ENCODE measurements around the gene SLC25A25. TPM values are rescaled to one million over a fixed set of nuclear protein-coding genes. Genes with fewer than 3 reads are reported as not detected.

The SLC25A25 gene
- total and polyA plus RNA-seq, 5 donors from 2014 or later: 11.3 to 13.8 (median 12.0) TPM

- H3K4me3 Mint-ChIP-seq: no peak overlapping the region
- H3K27me3 ChIP-seq (ENCODE audit: control insufficient read depth, insufficient read depth, low read length): no peaks in the 10 kb centered on the region
- H3K4me3 ChIP-seq (ENCODE audit: low read depth, low read length): no peak overlapping the region
- no peak overlapping the region for H3K27ac ChIP-seq (ENCODE audit: insufficient read depth, low read length, poor library complexity, severe bottlenecking)
- no peaks in the 10 kb centered on the region for H3K36me3 Mint-ChIP-seq
- peaks cover 0 to under 1% (median 0%) of the 10 kb centered on the region in 4 donors for H3K4me1 Mint-ChIP-seq
- peaks cover 0 to 1% (median 0%) of the 10 kb centered on the region in 7 donors for H3K9me3 Mint-ChIP-seq
- no peaks in the 10 kb centered on the region for H3K36me3 ChIP-seq (ENCODE audit: control insufficient read depth, insufficient read depth, low read length)
- ATAC-seq (ENCODE audit: low read depth in 2 of 2): no peak
- H3K27me3 Mint-ChIP-seq: no peaks in the 10 kb centered on the region
- no peak overlapping the region for H3K27ac Mint-ChIP-seq
- DNase-seq: no peak
- H3K4me1 ChIP-seq (ENCODE audit: control insufficient read depth, insufficient read depth, low read length, poor library complexity, severe bottlenecking): no peaks in the 10 kb centered on the region
- no peaks in the 10 kb centered on the region for H3K9me3 ChIP-seq (ENCODE audit: control insufficient read depth in 2 of 2, low read length in 2 of 2)
These were observed 80.5 kb downstream of the SLC25A25 start for GRCh38 chr9:128148509-128149000.

- no peaks in the 10 kb centered on the region for H3K4me1 ChIP-seq (ENCODE audit: control insufficient read depth, insufficient read depth, low read length, poor library complexity, severe bottlenecking)
- no peaks in the 10 kb centered on the region for H3K27me3 ChIP-seq (ENCODE audit: control insufficient read depth, insufficient read depth, low read length)
- peaks cover 0 to 1% (median 0%) of the 10 kb centered on the region in 7 donors for H3K9me3 Mint-ChIP-seq
- peak within 1 kb of the TSS in 1 of 4 donors; percentile 43 for H3K4me3 Mint-ChIP-seq
- no peaks in the 10 kb centered on the region for H3K36me3 Mint-ChIP-seq
- H3K27ac Mint-ChIP-seq: peak within 1 kb of the TSS in 2 of 3 donors; percentile 62 to 67
- no peaks in the 10 kb centered on the region for H3K27me3 Mint-ChIP-seq
- H3K4me1 Mint-ChIP-seq: no peaks in the 10 kb centered on the region
- no peak within 1 kb of the TSS for H3K4me3 ChIP-seq (ENCODE audit: low read depth, low read length)
- H3K36me3 ChIP-seq (ENCODE audit: control insufficient read depth, insufficient read depth, low read length): no peaks in the 10 kb centered on the region
- DNase-seq (no peak), ATAC-seq (ENCODE audit: low read depth in 2 of 2) (no peak)
- no peaks in the 10 kb centered on the region for H3K9me3 ChIP-seq (ENCODE audit: control insufficient read depth in 2 of 2, low read length in 2 of 2)
- H3K27ac ChIP-seq (ENCODE audit: insufficient read depth, low read length, poor library complexity, severe bottlenecking): no peak within 1 kb of the TSS
These were observed 81.1 kb downstream of the SLC25A25 start, which contains the start of gene LCN2 for GRCh38 chr9:128149001-128149701. Gene LCN2, plus strand, starts transcription at chr9:128149453. Its CDS starts 73 bp downstream, at chr9:128149526.

GRCh38 chr9:128149951-128150593 lies 82.0 kb downstream of the SLC25A25 start:
- ATAC-seq (ENCODE audit: low read depth in 2 of 2): no peak
- Histone ChIP-seq H3K27me3 (ENCODE audit: control insufficient read depth, insufficient read depth, low read length) (no peaks in the 10 kb centered on the region), H3K27ac (ENCODE audit: insufficient read depth, low read length, poor library complexity, severe bottlenecking) (no peak overlapping the region), H3K9me3 (ENCODE audit: control insufficient read depth in 2 of 2, low read length in 2 of 2) (no peaks in the 10 kb centered on the region), H3K4me3 (ENCODE audit: low read depth, low read length) (no peak overlapping the region), H3K4me1 (ENCODE audit: control insufficient read depth, insufficient read depth, low read length, poor library complexity, severe bottlenecking) (no peaks in the 10 kb centered on the region), H3K36me3 (ENCODE audit: control insufficient read depth, insufficient read depth, low read length) (no peaks in the 10 kb centered on the region)
- H3K27ac Mint-ChIP-seq: peak overlapping the region in 2 of 3 donors; percentile 62 to 67
- no peaks in the 10 kb centered on the region for H3K27me3 Mint-ChIP-seq
- no peaks in the 10 kb centered on the region for H3K4me1 Mint-ChIP-seq
- no peak for DNase-seq
- H3K9me3 Mint-ChIP-seq: peaks cover 0 to 1% (median 0%) of the 10 kb centered on the region in 7 donors
- peak overlapping the region in 1 of 4 donors; percentile 43 for H3K4me3 Mint-ChIP-seq
- no peaks in the 10 kb centered on the region for H3K36me3 Mint-ChIP-seq

GRCh38 chr9:128150594-128151308 lies 82.7 kb downstream of the SLC25A25 start:
- DNase-seq: peak in 1 of 3 donors; percentile 21
- no peaks in the 10 kb centered on the region for H3K9me3 Mint-ChIP-seq
- no peaks in the 10 kb centered on the region for H3K27me3 Mint-ChIP-seq
- H3K4me3 ChIP-seq (ENCODE audit: low read depth, low read length): no peak overlapping the region
- ATAC-seq (ENCODE audit: low read depth in 2 of 2): peak; percentile 19 to 33
- H3K27ac ChIP-seq (ENCODE audit: insufficient read depth, low read length, poor library complexity, severe bottlenecking): no peak overlapping the region
- no peaks in the 10 kb centered on the region for H3K36me3 Mint-ChIP-seq
- no peaks in the 10 kb centered on the region for H3K4me1 ChIP-seq (ENCODE audit: control insufficient read depth, insufficient read depth, low read length, poor library complexity, severe bottlenecking)
- H3K27me3 ChIP-seq (ENCODE audit: control insufficient read depth, insufficient read depth, low read length): no peaks in the 10 kb centered on the region
- H3K36me3 ChIP-seq (ENCODE audit: control insufficient read depth, insufficient read depth, low read length): no peaks in the 10 kb centered on the region
- H3K4me1 Mint-ChIP-seq: peaks cover 0 to 3% (median 0%) of the 10 kb centered on the region in 4 donors
- no peak overlapping the region for H3K4me3 Mint-ChIP-seq
- H3K27ac Mint-ChIP-seq: peak overlapping the region in 1 of 3 donors; percentile 62
- H3K9me3 ChIP-seq (ENCODE audit: control insufficient read depth in 2 of 2, low read length in 2 of 2): no peaks in the 10 kb centered on the region

- Mint-ChIP-seq H3K36me3 (no peaks in the 10 kb centered on the region), H3K4me3 (no peak overlapping the region), H3K4me1 (peaks cover 0 to 4% (median 0%) of the 10 kb centered on the region in 4 donors), H3K9me3 (no peaks in the 10 kb centered on the region), H3K27ac (no peak overlapping the region), H3K27me3 (no peaks in the 10 kb centered on the region)
- DNase-seq: no peak
- Histone ChIP-seq H3K27me3 (ENCODE audit: control insufficient read depth, insufficient read depth, low read length) (no peaks in the 10 kb centered on the region), H3K27ac (ENCODE audit: insufficient read depth, low read length, poor library complexity, severe bottlenecking) (no peak overlapping the region), H3K4me1 (ENCODE audit: control insufficient read depth, insufficient read depth, low read length, poor library complexity, severe bottlenecking) (no peaks in the 10 kb centered on the region), H3K4me3 (ENCODE audit: low read depth, low read length) (no peak overlapping the region), H3K9me3 (ENCODE audit: control insufficient read depth in 2 of 2, low read length in 2 of 2) (no peaks in the 10 kb centered on the region), H3K36me3 (ENCODE audit: control insufficient read depth, insufficient read depth, low read length) (no peaks in the 10 kb centered on the region)
- ATAC-seq (ENCODE audit: low read depth in 2 of 2): no peak
These were observed 83.5 kb downstream of the SLC25A25 start for GRCh38 chr9:128151309-128152132.

GRCh38 chr9:128152133-128153059 lies 84.4 kb downstream of the SLC25A25 start:
- Mint-ChIP-seq H3K4me3 (no peak overlapping the region), H3K4me1 (peaks cover 0 to 4% (median 0%) of the 10 kb centered on the region in 4 donors), H3K27ac (no peak overlapping the region), H3K9me3 (no peaks in the 10 kb centered on the region), H3K36me3 (no peaks in the 10 kb centered on the region), H3K27me3 (no peaks in the 10 kb centered on the region)
- Histone ChIP-seq H3K4me1 (ENCODE audit: control insufficient read depth, insufficient read depth, low read length, poor library complexity, severe bottlenecking) (no peaks in the 10 kb centered on the region), H3K4me3 (ENCODE audit: low read depth, low read length) (no peak overlapping the region), H3K27me3 (ENCODE audit: control insufficient read depth, insufficient read depth, low read length) (no peaks in the 10 kb centered on the region), H3K36me3 (ENCODE audit: control insufficient read depth, insufficient read depth, low read length) (no peaks in the 10 kb centered on the region), H3K9me3 (ENCODE audit: control insufficient read depth in 2 of 2, low read length in 2 of 2) (no peaks in the 10 kb centered on the region), H3K27ac (ENCODE audit: insufficient read depth, low read length, poor library complexity, severe bottlenecking) (no peak overlapping the region)
- ATAC-seq (ENCODE audit: low read depth in 2 of 2) (no peak), DNase-seq (no peak)

All from CD4-positive, CD25-positive, alpha-beta regulatory T cell (primary cell).